Stromal cell of bone marrow (primary cell): Measurements from ENCODE around the gene ABCB1.
"Not testable (repeated sequence)": the region's sequence is repeated elsewhere in the genome, so short reads cannot be mapped to it uniquely, and the experiment has no call there.

Experiments
- DNase-seq: peaks from one replicate; pipeline ENCODE4 v3.0.0-alpha.2; 2012; ENCODE audit warnings: low read depth

ABCB1 gene

DNA sequence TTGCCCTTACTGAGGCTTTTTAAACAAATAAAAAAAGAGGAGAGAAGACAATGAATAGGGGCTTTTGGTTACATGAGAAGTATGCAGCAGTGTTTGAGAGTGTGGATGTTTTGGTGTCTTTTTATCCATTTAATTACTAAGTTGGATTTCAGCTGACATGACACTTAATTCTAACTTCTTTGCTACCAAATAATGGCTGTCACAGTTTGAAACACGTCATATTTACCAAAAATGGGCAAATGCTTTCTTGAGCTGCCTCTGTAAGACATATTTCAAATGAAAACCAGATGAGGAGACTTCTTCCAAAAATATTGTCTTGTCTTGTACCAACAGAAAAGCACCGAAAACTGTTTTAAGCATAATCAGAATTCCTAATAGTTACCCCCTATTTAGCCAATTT, 129.2 kb downstream of the ABCB1 start:
- no peak for DNase-seq

DNA sequence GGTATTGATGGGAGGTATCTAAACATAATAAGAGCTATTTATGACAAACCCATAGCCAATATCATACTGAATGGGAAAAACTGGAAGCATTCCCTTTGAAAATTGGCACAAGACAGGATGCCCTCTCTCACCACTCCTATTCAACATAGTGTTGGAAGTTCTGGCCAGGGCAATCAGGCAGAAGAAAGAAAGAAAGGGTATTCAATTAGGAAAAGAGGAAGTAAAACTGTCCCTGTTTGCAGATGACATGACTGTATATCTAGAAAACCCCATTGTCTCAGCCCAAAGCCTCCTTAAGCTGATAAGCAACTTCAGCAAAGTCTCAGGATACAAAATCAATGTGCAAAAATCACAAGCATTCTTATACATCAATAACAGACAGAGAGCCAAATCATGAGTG, 131.5 kb downstream of the ABCB1 start:
- not testable (repeated sequence) for DNase-seq

DNA sequence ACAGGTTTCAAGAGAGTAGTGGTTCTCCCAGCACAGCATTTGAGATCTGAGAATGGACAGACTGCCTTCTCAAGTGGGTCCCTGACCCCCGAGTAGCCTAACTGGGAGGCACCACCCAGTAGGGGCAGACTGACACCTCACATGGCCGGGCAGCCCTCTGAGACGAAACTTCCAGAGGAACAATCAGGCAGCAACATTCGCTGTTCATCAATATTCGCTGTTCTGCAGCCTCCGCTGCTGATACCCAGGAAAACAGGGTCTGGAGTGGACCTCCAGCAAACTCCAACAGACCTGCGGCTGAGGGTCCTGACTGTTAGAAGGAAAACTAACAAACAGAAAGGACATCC, 135.2 kb downstream of the ABCB1 start:
- DNase-seq, result not testable (repeated sequence)

DNA sequence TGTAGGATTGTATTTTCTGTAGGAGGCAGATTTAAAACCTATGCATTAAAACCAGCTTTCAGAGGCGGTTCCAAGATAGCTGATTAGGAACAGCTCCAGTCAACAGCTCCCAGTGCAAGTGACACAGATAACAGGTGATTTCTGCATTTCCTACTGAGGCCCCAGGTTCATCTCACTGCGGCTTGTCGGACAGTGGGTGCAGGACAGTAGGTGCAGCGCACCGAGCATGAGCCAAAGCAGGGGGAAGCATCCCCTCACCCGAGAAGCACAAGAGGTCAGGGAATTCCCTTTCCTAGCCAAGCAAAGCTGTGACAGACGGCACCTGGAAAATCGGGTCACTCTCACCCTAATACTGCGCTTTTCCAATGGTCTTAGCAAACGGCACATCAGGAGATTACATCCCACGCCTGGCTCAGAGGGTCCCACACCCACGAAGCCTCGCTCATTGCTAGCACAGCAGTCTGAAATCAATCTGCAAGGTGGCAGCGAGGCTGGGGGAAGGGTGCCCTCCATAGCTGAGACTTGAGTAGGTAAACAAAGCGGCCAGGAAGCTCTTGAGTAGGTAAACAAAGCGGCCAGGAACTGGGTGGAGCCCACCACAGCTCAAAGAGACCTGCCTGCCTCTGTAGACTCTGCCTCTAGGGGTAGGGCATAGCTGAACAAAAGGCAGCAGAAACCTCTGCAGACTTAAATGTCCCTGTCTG, 135.7 kb downstream of the ABCB1 start:
- not testable (repeated sequence) for DNase-seq

DNA sequence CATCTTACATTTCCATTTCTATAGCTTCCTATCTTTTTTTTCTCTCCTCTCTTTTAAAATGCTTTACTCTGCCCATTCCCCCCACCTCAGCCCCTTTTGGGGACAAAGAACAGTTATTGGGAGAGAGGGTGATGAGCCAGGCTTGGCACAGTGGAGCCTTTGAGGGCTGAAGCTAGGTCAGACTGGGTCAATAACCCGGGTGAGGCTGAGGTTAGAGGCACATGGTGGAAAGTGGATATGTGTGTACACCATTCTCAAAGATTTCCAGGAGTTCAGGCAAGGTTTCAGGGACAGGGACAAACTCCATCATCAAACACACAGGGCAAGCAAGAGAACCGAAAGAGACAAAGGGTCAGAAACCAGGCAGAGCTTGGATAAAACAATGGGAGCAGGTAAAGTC, 136.7 kb downstream of the ABCB1 start:
- no peak for DNase-seq

DNA sequence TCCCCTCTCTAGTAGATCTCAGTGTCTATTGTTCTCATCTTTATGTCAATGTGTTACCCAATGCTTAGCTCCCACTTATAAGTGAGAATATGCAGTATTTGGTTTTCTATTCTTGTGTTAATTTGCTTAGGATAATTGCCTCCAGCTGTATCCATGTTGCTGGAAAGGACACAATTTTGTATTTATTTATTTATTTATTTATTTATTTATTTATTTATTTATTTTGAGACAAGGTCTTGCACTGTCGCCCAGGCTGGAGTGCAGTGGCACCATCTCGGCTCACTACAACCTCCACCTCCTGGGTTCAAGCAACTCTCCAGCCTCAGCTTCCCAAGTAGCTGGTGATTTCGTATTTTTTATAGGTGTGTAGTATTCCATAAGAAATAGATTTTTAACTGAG, 140.2 kb downstream of the ABCB1 start:
- not testable (repeated sequence) for DNase-seq

DNA sequence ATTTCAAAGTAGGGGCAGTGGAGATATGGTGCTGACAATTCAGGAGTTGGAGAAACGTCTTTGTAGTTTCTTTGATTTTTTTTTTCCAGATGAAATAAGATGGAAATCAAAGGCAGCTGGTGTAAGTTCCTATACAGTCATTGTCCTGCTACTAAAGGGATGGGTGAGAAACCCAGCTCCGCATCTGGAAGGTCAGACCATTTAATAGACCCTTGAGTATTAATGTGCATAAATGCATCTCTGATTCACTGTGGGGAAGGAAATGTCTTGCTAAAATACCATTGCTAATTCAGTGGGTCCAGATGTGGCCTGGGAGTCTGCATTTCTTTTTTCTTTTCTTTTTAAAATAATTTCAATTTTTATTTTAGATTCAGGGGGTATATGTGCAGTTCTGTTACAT, 140.7 kb downstream of the ABCB1 start:
- DNase-seq, result no peak

DNA sequence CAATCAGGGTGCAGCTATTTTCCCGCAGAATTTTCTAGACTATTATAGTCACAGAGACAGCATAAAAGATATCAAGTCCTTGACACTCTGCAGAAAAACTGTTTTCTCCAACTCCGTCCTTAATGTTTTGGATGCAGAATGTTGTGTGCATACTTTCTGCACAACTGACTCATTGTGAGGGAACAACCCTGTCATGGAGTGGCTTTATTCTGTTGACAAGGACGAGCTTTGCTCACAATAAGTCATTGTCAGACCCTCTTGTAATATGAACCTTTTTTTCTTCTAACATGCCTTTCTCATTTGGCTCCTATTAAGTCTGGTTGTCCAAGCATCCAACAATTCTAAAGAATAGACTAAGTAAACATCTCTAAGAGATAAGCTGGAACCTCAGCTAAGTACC, 142.5 kb downstream of the ABCB1 start:
- DNase-seq, result no peak

DNA sequence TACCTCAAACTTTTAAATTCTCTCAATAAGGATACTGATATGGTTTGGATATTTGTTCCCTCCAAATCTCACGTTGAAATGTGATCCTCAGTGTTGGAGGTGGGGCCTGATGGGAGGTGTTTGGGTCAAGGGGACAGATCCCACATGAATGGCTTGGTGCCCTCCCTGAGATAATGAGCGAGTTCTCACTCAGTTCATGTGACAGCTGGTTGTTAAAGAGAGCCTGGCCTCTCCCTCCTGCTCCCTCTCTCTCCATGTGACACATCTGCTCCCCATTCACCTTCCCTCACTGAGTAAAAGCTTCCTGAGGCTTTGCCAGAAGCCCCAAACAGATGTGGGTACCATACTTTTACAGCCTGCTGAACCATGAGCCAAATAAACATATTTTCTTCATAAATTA, 144.4 kb downstream of the ABCB1 start:
- DNase-seq, result no peak
